ENCODE measurements around the gene FHOD1.

GRCh38 chr16:67256701-67257230 lies 9.5 kb upstream of the FHOD1 start:
- TF ChIP-seq, protein P1, sequence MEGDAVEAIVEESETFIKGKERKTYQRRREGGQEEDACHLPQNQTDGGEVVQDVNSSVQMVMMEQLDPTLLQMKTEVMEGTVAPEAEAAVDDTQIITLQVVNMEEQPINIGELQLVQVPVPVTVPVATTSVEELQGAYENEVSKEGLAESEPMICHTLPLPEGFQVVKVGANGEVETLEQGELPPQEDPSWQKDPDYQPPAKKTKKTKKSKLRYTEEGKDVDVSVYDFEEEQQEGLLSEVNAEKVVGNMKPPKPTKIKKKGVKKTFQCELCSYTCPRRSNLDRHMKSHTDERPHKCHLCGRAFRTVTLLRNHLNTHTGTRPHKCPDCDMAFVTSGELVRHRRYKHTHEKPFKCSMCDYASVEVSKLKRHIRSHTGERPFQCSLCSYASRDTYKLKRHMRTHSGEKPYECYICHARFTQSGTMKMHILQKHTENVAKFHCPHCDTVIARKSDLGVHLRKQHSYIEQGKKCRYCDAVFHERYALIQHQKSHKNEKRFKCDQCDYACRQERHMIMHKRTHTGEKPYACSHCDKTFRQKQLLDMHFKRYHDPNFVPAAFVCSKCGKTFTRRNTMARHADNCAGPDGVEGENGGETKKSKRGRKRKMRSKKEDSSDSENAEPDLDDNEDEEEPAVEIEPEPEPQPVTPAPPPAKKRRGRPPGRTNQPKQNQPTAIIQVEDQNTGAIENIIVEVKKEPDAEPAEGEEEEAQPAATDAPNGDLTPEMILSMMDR (IDR thresholded peaks at IDR 0.05): no peak
- TF ChIP-seq POLR2A (IDR thresholded peaks at IDR 0.05): no peak

Data from Peyer's patch (tissue), 4 donors.